ENCODE results near the gene TRIM61.

The TRIM61 gene

DNA sequence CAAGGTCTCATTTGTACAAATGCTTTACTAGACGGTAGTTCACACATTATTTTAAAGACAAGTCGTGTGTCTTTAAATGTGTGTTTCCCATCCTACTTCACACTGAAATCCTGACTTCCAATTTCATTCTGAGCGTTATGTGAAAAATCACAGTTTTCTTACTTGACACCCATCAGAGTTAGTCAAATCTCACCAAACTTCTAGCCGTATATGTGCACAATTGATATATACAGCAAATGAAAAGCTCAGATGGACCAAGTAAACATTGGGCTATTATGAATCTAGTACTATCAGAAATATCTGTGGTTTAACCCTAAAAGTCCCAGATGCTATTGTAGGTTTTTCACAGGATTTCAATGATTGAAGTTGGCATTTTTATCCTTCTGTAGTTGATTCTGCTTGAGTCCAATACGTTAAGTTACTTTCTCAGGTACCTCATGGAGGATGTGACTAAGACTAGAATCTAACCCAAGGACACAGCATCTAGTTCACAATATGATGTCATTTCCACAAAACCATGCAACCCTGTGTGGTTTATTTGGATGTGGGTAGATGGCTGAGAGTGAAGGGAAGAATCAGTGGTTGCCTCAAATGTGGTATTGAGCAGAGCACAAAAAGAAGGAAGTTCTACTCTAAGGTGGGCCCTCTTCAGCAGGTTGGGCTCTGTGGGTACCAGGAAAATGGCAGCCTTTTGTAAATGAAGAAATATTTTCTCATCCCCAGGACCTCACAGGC lies 32.2 kb upstream of the TRIM61 start:
- Histone ChIP-seq H3K4me1 (ENCODE audit: control insufficient read depth in 1 of 2, insufficient read depth in 2 of 2, low read length in 2 of 2) (no peaks in the 10 kb centered on the region), H3K23ac (ENCODE audit: low read length) (no peak overlapping the region), H2BK120ac (ENCODE audit: insufficient read depth, low read length, poor library complexity) (no peak overlapping the region), H4K8ac (ENCODE audit: low read depth, low read length) (no peak overlapping the region), H3K9me3 (ENCODE audit: insufficient read depth, low read depth, low read length) (no peaks in the 10 kb centered on the region), H2BK5ac (ENCODE audit: low read depth, low read length, poor library complexity) (no peak overlapping the region), H3K79me2 (ENCODE audit: control insufficient read depth, insufficient read depth, low read length, poor library complexity) (no peaks in the 10 kb centered on the region), H3K79me1 (ENCODE audit: low read length) (no peaks in the 10 kb centered on the region), H2BK12ac (ENCODE audit: low read length) (no peak overlapping the region), H2AFZ (ENCODE audit: insufficient read depth, low read length, poor library complexity) (no peak overlapping the region), H2AK5ac (ENCODE audit: low read length) (no peak overlapping the region), H3K4ac (ENCODE audit: low read depth, low read length) (no peak overlapping the region), H3K9ac (ENCODE audit: low read length) (no peak overlapping the region), H3K14ac (ENCODE audit: low read length) (no peak overlapping the region), H4K12ac (ENCODE audit: low read depth, low read length) (no peak overlapping the region), H3K4me3 (ENCODE audit: low read depth, low read length) (no peak overlapping the region), H3K36me3 (ENCODE audit: control insufficient read depth in 1 of 2, insufficient read depth in 2 of 2, low read length in 2 of 2) (no peaks in the 10 kb centered on the region), H4K91ac (ENCODE audit: low read depth, low read length) (no peak overlapping the region), H3K4me2 (ENCODE audit: low read length) (no peak overlapping the region), H3K18ac (ENCODE audit: low read length) (no peak overlapping the region), H3K27ac (ENCODE audit: low read depth, low read length) (no peak overlapping the region), H3K27me3 (ENCODE audit: insufficient read depth, low read length) (no peaks in the 10 kb centered on the region)
- no CpG with 5 or more reads among the region's 5 CpGs for WGBS (ENCODE audit: extremely low coverage, insufficient coverage, insufficient read length)
- no peak for DNase-seq

DNA sequence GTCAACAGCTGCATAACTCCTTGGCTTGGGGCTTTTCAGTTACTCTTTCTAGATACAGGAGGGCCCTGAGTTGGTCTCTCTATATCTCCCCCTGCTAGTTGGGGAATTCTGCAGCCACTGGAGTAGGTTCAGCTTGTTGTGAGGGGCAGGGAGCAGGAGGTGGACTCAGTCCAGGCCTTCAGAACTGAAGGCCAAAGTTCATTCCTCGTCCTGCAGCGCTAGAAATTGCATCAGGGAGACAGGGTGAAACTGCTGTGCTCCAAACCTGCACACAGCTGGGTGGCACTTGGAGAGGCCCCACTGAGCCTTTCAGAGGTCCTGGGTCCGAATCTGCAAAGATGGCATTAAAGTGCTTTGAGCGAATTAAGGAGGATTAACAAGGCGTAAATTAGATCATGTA lies 29.4 kb upstream of the TRIM61 start:
- no peak for DNase-seq
- Histone ChIP-seq H3K36me3 (ENCODE audit: control insufficient read depth in 1 of 2, insufficient read depth in 2 of 2, low read length in 2 of 2) (no peaks in the 10 kb centered on the region), H3K9me3 (ENCODE audit: insufficient read depth, low read depth, low read length) (no peaks in the 10 kb centered on the region), H3K14ac (ENCODE audit: low read length) (no peak overlapping the region), H3K4me2 (ENCODE audit: low read length) (no peak overlapping the region), H2BK5ac (ENCODE audit: low read depth, low read length, poor library complexity) (no peak overlapping the region), H2AFZ (ENCODE audit: insufficient read depth, low read length, poor library complexity) (no peak overlapping the region), H3K27ac (ENCODE audit: low read depth, low read length) (no peak overlapping the region), H4K8ac (ENCODE audit: low read depth, low read length) (no peak overlapping the region), H3K9ac (ENCODE audit: low read length) (no peak overlapping the region), H3K4me3 (ENCODE audit: low read depth, low read length) (no peak overlapping the region), H2BK12ac (ENCODE audit: low read length) (no peak overlapping the region), H4K12ac (ENCODE audit: low read depth, low read length) (no peak overlapping the region), H3K4ac (ENCODE audit: low read depth, low read length) (no peak overlapping the region), H3K79me2 (ENCODE audit: control insufficient read depth, insufficient read depth, low read length, poor library complexity) (no peaks in the 10 kb centered on the region), H4K91ac (ENCODE audit: low read depth, low read length) (no peak overlapping the region), H3K79me1 (ENCODE audit: low read length) (no peaks in the 10 kb centered on the region), H3K23ac (ENCODE audit: low read length) (no peak overlapping the region), H2AK5ac (ENCODE audit: low read length) (no peak overlapping the region), H3K4me1 (ENCODE audit: control insufficient read depth in 1 of 2, insufficient read depth in 2 of 2, low read length in 2 of 2) (no peaks in the 10 kb centered on the region), H3K18ac (ENCODE audit: low read length) (no peak overlapping the region), H2BK120ac (ENCODE audit: insufficient read depth, low read length, poor library complexity) (no peak overlapping the region), H3K27me3 (ENCODE audit: insufficient read depth, low read length) (no peaks in the 10 kb centered on the region)
- no CpG with 5 or more reads among the region's 5 CpGs for WGBS (ENCODE audit: extremely low coverage, insufficient coverage, insufficient read length)

DNA sequence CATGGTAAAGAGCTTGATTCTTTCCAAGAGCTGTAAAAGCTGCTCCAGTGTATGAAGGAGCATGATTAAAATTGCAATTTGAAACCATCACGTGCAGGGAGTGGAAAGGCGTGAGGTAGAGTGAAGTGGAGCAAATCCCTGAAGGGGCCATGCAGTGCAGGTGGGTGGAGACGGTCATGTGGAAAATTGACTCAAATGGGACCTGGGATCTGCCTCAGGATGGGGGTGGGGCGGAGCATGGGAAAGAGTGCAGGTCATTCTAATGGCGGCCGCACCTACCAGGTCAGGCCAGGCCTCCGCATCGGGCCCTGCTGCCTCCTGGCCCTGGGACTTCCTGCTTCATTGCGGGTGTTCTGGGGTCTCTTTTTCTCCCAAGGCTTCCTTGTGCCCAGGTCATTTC lies 29.0 kb upstream of the TRIM61 start:
- Histone ChIP-seq H3K79me2 (ENCODE audit: control insufficient read depth, insufficient read depth, low read length, poor library complexity) (no peaks in the 10 kb centered on the region), H3K14ac (ENCODE audit: low read length) (no peak overlapping the region), H3K27ac (ENCODE audit: low read depth, low read length) (no peak overlapping the region), H4K8ac (ENCODE audit: low read depth, low read length) (no peak overlapping the region), H3K9me3 (ENCODE audit: insufficient read depth, low read depth, low read length) (no peaks in the 10 kb centered on the region), H3K79me1 (ENCODE audit: low read length) (no peaks in the 10 kb centered on the region), H3K4me2 (ENCODE audit: low read length) (no peak overlapping the region), H2BK5ac (ENCODE audit: low read depth, low read length, poor library complexity) (no peak overlapping the region), H2BK12ac (ENCODE audit: low read length) (no peak overlapping the region), H3K4ac (ENCODE audit: low read depth, low read length) (no peak overlapping the region), H2BK120ac (ENCODE audit: insufficient read depth, low read length, poor library complexity) (no peak overlapping the region), H3K4me3 (ENCODE audit: low read depth, low read length) (no peak overlapping the region), H3K36me3 (ENCODE audit: control insufficient read depth in 1 of 2, insufficient read depth in 2 of 2, low read length in 2 of 2) (no peaks in the 10 kb centered on the region), H2AFZ (ENCODE audit: insufficient read depth, low read length, poor library complexity) (no peak overlapping the region), H3K27me3 (ENCODE audit: insufficient read depth, low read length) (no peaks in the 10 kb centered on the region), H4K91ac (ENCODE audit: low read depth, low read length) (no peak overlapping the region), H3K4me1 (ENCODE audit: control insufficient read depth in 1 of 2, insufficient read depth in 2 of 2, low read length in 2 of 2) (no peaks in the 10 kb centered on the region), H3K23ac (ENCODE audit: low read length) (no peak overlapping the region), H4K12ac (ENCODE audit: low read depth, low read length) (no peak overlapping the region), H3K9ac (ENCODE audit: low read length) (no peak overlapping the region), H2AK5ac (ENCODE audit: low read length) (no peak overlapping the region), H3K18ac (ENCODE audit: low read length) (no peak overlapping the region)
- no peak for DNase-seq
- no CpG with 5 or more reads among the region's 9 CpGs for WGBS (ENCODE audit: extremely low coverage, insufficient coverage, insufficient read length)

DNA sequence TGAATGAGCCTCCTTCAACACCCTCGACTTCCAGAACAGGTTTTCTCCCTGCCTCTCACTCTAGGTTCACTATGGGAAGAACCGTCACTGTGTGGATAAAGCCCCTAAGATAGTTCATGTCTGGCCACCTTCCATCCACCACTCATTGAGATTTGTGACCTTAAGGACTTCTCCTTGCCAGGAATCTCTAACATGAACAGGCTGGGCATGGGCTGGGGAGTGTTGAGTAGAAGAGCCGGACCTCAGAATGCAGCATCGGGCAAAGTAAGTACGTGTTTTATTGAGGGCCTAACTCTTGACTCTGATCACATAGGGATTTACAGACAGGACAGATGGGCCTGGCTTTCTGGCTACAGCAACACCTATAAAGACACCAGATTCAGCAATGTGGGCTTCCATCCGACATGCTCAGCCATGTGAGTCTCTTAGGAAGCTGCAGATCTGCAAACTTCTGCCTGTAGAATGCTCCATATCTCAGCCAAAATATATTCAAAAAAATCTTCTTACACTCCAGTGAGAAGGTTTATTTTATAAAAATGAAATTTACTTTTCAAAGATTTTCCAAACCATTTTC lies 28.0 kb upstream of the TRIM61 start:
- Histone ChIP-seq H3K4me3 (ENCODE audit: low read depth, low read length) (no peak overlapping the region), H3K79me2 (ENCODE audit: control insufficient read depth, insufficient read depth, low read length, poor library complexity) (no peaks in the 10 kb centered on the region), H3K27me3 (ENCODE audit: insufficient read depth, low read length) (no peaks in the 10 kb centered on the region), H3K14ac (ENCODE audit: low read length) (no peak overlapping the region), H3K4me1 (ENCODE audit: control insufficient read depth in 1 of 2, insufficient read depth in 2 of 2, low read length in 2 of 2) (no peaks in the 10 kb centered on the region), H4K91ac (ENCODE audit: low read depth, low read length) (no peak overlapping the region), H3K4me2 (ENCODE audit: low read length) (no peak overlapping the region), H2BK12ac (ENCODE audit: low read length) (no peak overlapping the region), H2AFZ (ENCODE audit: insufficient read depth, low read length, poor library complexity) (no peak overlapping the region), H3K9me3 (ENCODE audit: insufficient read depth, low read depth, low read length) (no peaks in the 10 kb centered on the region), H3K4ac (ENCODE audit: low read depth, low read length) (no peak overlapping the region), H3K36me3 (ENCODE audit: control insufficient read depth in 1 of 2, insufficient read depth in 2 of 2, low read length in 2 of 2) (no peaks in the 10 kb centered on the region), H3K23ac (ENCODE audit: low read length) (no peak overlapping the region), H2BK5ac (ENCODE audit: low read depth, low read length, poor library complexity) (no peak overlapping the region), H3K18ac (ENCODE audit: low read length) (no peak overlapping the region), H3K9ac (ENCODE audit: low read length) (no peak overlapping the region), H3K27ac (ENCODE audit: low read depth, low read length) (no peak overlapping the region), H4K12ac (ENCODE audit: low read depth, low read length) (no peak overlapping the region), H2AK5ac (ENCODE audit: low read length) (no peak overlapping the region), H4K8ac (ENCODE audit: low read depth, low read length) (no peak overlapping the region), H2BK120ac (ENCODE audit: insufficient read depth, low read length, poor library complexity) (no peak overlapping the region), H3K79me1 (ENCODE audit: low read length) (no peaks in the 10 kb centered on the region)
- WGBS (ENCODE audit: extremely low coverage, insufficient coverage, insufficient read length) = no CpG with 5 or more reads among the region's 6 CpGs
- no peak for DNase-seq

Measured in trophoblast cell (in vitro differentiated cells and primary cell).